NCI-H1436 treated with DMSO at 0.1 percent for 48 hours (cell line): Measurements from ENCODE around the gene ERMP1.

ENCODE experiments used
- DNase-seq: peaks from one replicate; lab custom pipeline; 2025; lab: John Stamatoyannopoulos, UW

ERMP1 gene

GRCh38 chr9:5853617-5854016 lies 20.7 kb upstream of the ERMP1 start:
- DNase-seq = no peak

GRCh38 chr9:5852987-5853386 lies 20.1 kb upstream of the ERMP1 start:
- DNase-seq = no peak

- no peak for DNase-seq
Measured at GRCh38 chr9:5851445-5851844, 18.5 kb upstream of the ERMP1 start.

GRCh38 chr9:5850724-5851122 lies 17.8 kb upstream of the ERMP1 start:
- no peak for DNase-seq

- DNase-seq = no peak
Measured at GRCh38 chr9:5848372-5848882, 15.5 kb upstream of the ERMP1 start.

GRCh38 chr9:5846501-5846921 lies 13.6 kb upstream of the ERMP1 start:
- DNase-seq = no peak

GRCh38 chr9:5846096-5846495 lies 13.2 kb upstream of the ERMP1 start:
- DNase-seq = no peak

GRCh38 chr9:5845157-5845531 lies 12.2 kb upstream of the ERMP1 start:
- no peak for DNase-seq

- DNase-seq = no peak
Measured at GRCh38 chr9:5843794-5844471, 11.0 kb upstream of the ERMP1 start.

- DNase-seq = no peak
Measured at GRCh38 chr9:5842929-5843793, 10.2 kb upstream of the ERMP1 start.

- DNase-seq = no peak
Measured at GRCh38 chr9:5841771-5842573, 9.1 kb upstream of the ERMP1 start.

- DNase-seq = no peak
Measured at GRCh38 chr9:5840788-5841187, 7.9 kb upstream of the ERMP1 start.

GRCh38 chr9:5839572-5839902 lies 6.6 kb upstream of the ERMP1 start:
- no peak for DNase-seq

GRCh38 chr9:5838884-5839571 lies 6.1 kb upstream of the ERMP1 start:
- no peak for DNase-seq

- no peak for DNase-seq
Measured at GRCh38 chr9:5835808-5836207, 2.9 kb upstream of the ERMP1 start.

- no peak for DNase-seq
Measured at GRCh38 chr9:5834214-5834613, 1.3 kb upstream of the ERMP1 start.

- no peak for DNase-seq
Measured at GRCh38 chr9:5832071-5832537, 813 bp downstream of the ERMP1 start.

GRCh38 chr9:5825895-5826622 lies 6.9 kb downstream of the ERMP1 start:
- no peak for DNase-seq

GRCh38 chr9:5825223-5825622 lies 7.7 kb downstream of the ERMP1 start:
- DNase-seq = no peak

GRCh38 chr9:5820425-5820824 lies 12.5 kb downstream of the ERMP1 start:
- no peak for DNase-seq

- no peak for DNase-seq
Measured at GRCh38 chr9:5819174-5819573, 13.7 kb downstream of the ERMP1 start.
